Parathyroid adenoma (tissue), 2 donors: ENCODE measurements around the gene SNRPA1.

Experiments used
- H2AFZ ChIP-seq: fragments of 300-600 bp; sonication (generic); one replicate; pipeline ENCODE4 v1.7.0; 2017; ENCODE audit warnings: antibody characterized with exemption, mild to moderate bottlenecking
- H3K27ac ChIP-seq: fragments of 300-600 bp; sonication (generic); one replicate; pipeline ENCODE4 v1.7.0; 2017
- H3K27me3 ChIP-seq: fragments of 300-600 bp; sonication (generic); one replicate; pipeline ENCODE4 v1.7.0; 2017; ENCODE audit warnings: low read length; ENCODE audit not compliant: control insufficient read depth, insufficient read depth
- H3K36me3 ChIP-seq: fragments of 300-600 bp; sonication (generic); one replicate; pipeline ENCODE4 v1.7.0; 2017; ENCODE audit warnings: low read length; ENCODE audit not compliant: control insufficient read depth, insufficient read depth
- H3K4me1 ChIP-seq: fragments of 300-600 bp; sonication (generic); one replicate; pipeline ENCODE4 v1.7.0; 2017; ENCODE audit warnings: control low read depth
- H3K4me2 ChIP-seq: fragments of 300-600 bp; sonication (generic); one replicate; pipeline ENCODE4 v1.7.0; 2017; ENCODE audit warnings: low read length
- H3K4me3 ChIP-seq: fragments of 300-600 bp; sonication (generic); one replicate; pipeline ENCODE4 v1.7.0; 2017; ENCODE audit warnings: low read depth, low read length
- H3K79me2 ChIP-seq: fragments of 300-600 bp; sonication (generic); one replicate; pipeline ENCODE4 v1.7.0; 2017; ENCODE audit warnings: control low read depth
- H3K9ac ChIP-seq: fragments of 300-600 bp; sonication (generic); one replicate; pipeline ENCODE4 v1.7.0; 2017; ENCODE audit warnings: mild to moderate bottlenecking
- H3K9me3 ChIP-seq: fragments of 300-600 bp; sonication (generic); one replicate; pipeline ENCODE4 v1.7.0; 2017; ENCODE audit warnings: low read length; ENCODE audit not compliant: control insufficient read depth
- CTCF ChIP-seq: fragments of 300-600 bp; sonication (generic); IDR thresholded peaks from one replicate; pipeline ENCODE4 v1.7.0; 2017; ENCODE audit warnings: antibody characterized with exemption, mild to moderate bottlenecking
- donor health status: primary hyperparathyroidism.

Gene SNRPA1

DNA sequence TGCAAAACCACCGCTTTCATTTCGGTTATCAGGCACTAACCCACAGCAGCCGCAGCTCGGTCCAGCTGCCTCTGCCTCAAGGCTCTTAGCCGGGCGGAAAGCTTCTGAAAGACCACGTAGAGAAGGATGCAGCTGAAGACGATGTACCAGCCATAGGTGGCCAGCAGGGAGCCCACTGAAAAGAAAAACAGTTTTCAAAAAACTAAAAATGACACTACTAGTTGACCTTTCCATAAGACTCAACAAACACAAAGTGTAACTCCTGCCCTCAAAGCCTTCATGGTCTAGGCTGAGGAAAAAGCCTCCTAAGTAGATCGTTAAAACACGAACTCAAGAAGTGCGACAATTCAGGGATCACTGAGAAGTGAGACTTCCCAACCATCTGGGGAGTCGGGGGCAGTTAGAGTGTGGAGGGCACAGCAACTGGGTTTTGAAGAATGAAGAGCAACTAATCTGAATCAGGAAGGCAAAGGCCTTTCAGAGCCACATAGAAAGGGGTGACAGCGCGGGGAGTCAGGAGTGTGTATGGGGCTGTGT lies 18.5 kb downstream of the SNRPA1 start:
- H3K27me3 ChIP-seq, result no peaks in the 10 kb centered on the region
- peak overlapping the region; percentile 87 for H3K4me2 ChIP-seq
- no peak for TF ChIP-seq CTCF
- peak overlapping the region; percentile 82 for H2AFZ ChIP-seq
- no peaks in the 10 kb centered on the region for H3K36me3 ChIP-seq
- H3K4me3 ChIP-seq, result peak overlapping the region; percentile 81
- no peaks in the 10 kb centered on the region for H3K9me3 ChIP-seq
- H3K79me2 ChIP-seq, result no peaks in the 10 kb centered on the region
- H3K4me1 ChIP-seq, result no peaks in the 10 kb centered on the region
- peak overlapping the region; percentile 64 for H3K27ac ChIP-seq
- no peak overlapping the region for H3K9ac ChIP-seq

DNA sequence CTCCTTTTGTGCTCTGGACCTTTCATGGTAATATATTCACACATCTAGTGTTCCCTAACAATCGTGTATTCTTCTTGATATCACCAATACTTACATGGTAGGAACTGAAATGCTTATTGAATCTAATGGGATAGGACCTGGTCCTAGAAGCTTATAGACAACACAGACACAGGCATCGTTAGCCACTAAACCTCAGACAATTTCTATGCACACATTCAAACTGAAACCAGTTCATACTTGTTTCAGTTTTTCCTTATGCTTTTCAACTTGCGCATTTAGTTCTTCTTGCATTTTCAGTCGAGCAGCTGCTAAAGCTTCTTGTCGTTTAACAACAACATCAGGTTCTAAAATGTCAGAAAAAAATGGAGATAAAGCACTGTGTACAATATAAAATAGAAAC lies 20.0 kb downstream of the SNRPA1 start:
- Histone ChIP-seq H3K4me3 (no peak overlapping the region), H3K9me3 (no peaks in the 10 kb centered on the region), H3K4me2 (no peak overlapping the region), H3K4me1 (no peaks in the 10 kb centered on the region), H3K9ac (no peak overlapping the region), H2AFZ (no peak overlapping the region), H3K79me2 (no peaks in the 10 kb centered on the region), H3K27ac (no peak overlapping the region), H3K27me3 (no peaks in the 10 kb centered on the region), H3K36me3 (no peaks in the 10 kb centered on the region)
- no peak for TF ChIP-seq CTCF

DNA sequence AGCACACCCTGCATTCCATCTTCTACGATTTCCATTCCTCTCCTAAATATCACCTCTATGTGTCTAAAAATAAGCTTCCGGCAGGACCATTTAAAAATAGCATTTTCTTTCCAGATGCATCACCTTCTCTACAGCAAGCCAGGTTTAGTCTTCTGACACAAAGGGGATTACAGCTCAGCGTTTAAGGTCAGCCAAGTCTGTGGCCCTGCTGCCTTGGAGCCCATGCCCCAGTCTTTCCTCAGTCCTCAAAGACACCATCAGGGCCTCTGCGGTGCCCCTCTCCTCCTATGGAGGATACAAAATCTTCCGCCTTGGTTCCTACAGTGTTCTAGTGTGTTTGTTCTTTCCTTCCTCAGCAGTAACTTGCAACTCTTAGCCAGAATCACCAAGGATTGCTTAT lies 21.5 kb downstream of the SNRPA1 start:
- Histone ChIP-seq H3K9ac (no peak overlapping the region), H3K4me1 (no peaks in the 10 kb centered on the region), H3K9me3 (no peaks in the 10 kb centered on the region), H2AFZ (no peak overlapping the region), H3K79me2 (no peaks in the 10 kb centered on the region), H3K4me3 (no peak overlapping the region), H3K4me2 (no peak overlapping the region), H3K27me3 (no peaks in the 10 kb centered on the region), H3K36me3 (no peaks in the 10 kb centered on the region), H3K27ac (no peak overlapping the region)
- TF ChIP-seq CTCF, result no peak

GRCh38 chr15:101272584-101272983 lies 22.5 kb downstream of the SNRPA1 start:
- H3K36me3 ChIP-seq, result no peaks in the 10 kb centered on the region

More at GRCh38 chr15:101272584-101272983, 22.5 kb downstream of the SNRPA1 start:
- no peak for TF ChIP-seq CTCF
- Histone ChIP-seq H3K9me3 (no peaks in the 10 kb centered on the region), H3K4me2 (no peak overlapping the region), H3K9ac (no peak overlapping the region), H3K79me2 (no peaks in the 10 kb centered on the region), H3K27ac (no peak overlapping the region), H3K4me1 (no peaks in the 10 kb centered on the region), H2AFZ (no peak overlapping the region), H3K4me3 (no peak overlapping the region), H3K27me3 (no peaks in the 10 kb centered on the region)
